ELF-1 (cell line): Measurements from ENCODE around the gene PRDM15.
A peak's percentile ranks its signal among the peaks of the same experiment; 100 is the strongest.

Experiments used
- DNase-seq: peaks from one replicate; pipeline ENCODE4 v3.0.0-alpha.2; 2016; ENCODE audit warnings: low read depth, low spot score

PRDM15 gene

GRCh38 chr21:41781050-41781410 lies 98.1 kb downstream of the PRDM15 start:
- no peak for DNase-seq

GRCh38 chr21:41780337-41781049 lies 98.7 kb downstream of the PRDM15 start:
- no peak for DNase-seq

GRCh38 chr21:41779659-41780058 lies 99.5 kb downstream of the PRDM15 start:
- DNase-seq, result no peak

GRCh38 chr21:41778930-41779600 lies 100.1 kb downstream of the PRDM15 start:
- peak; percentile 85 for DNase-seq

- peak; percentile 97 for DNase-seq
These were observed 101.0 kb downstream of the PRDM15 start for GRCh38 chr21:41777951-41778815.

- DNase-seq, result no peak
These were observed 102.4 kb downstream of the PRDM15 start for GRCh38 chr21:41776778-41777177.

DNA sequence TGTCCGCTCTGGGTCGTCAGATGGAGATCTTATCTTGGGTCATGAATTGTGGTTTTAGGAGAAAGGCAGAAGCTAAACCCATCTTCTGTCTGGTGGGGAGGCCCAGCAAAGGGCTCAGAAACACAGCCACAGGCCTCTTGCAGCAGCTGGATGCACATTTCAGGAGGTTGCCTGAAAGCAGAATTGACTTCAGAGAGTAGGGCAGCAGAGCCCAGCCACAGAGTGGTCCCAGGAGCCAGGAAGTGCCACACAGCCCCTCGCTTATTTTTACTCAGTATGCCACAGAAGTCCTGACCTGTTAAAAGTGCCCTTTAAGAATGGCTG lies 104.0 kb downstream of the PRDM15 start:
- DNase-seq, result no peak

DNA sequence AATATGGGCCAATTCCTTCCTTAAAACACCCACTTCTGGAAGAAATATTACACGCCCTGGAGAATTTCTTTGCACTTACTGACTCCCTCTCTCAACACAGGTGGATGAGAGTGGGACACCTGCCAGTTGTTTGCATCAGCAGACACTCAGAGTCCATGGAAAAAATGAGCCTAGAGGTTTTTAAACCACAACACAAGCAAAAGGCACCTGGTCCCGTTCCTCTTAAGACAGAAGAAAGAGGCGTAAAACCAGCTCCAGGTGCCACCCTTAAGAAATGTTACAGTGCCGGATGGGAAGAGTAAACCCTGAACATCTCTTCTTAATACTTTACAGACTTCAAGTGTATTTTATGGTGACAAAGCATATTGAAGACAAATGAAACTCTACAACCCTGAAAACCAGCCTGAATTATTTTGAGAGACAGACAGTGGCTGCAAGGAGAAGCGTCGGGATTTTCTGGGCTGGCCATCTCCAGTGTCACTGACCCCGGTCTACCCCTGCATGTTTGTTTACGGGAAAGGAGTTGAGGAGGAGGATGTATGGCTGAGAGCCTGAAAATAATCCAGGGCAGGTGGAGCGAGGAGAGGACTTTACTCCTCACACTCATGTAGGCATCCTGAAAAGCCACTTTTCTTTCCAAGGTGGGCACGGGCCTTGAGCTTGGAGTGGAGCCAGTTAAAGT lies 104.5 kb downstream of the PRDM15 start:
- no peak for DNase-seq

- DNase-seq, result peak; percentile 60
These were observed 106.6 kb downstream of the PRDM15 start for GRCh38 chr21:41772351-41773080.

DNA sequence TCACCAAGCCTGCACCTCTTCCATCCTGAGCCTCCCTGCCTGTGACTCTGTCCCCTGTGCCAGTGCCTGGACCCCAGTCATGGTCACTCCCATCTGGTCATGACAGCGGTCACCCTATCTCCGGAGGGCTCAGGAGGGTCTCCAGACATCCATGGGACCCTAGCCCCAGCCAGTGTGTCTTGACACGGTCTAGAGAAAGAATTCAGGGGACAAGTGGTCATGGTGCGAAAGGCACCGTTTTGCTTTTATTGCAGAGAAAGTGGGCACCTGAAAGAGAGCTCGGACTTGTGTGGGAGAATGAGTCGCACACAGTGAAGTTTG lies 107.6 kb downstream of the PRDM15 start:
- no peak for DNase-seq

- no peak for DNase-seq
These were observed 108.1 kb downstream of the PRDM15 start for GRCh38 chr21:41770901-41771624.

GRCh38 chr21:41769933-41770332 lies 109.2 kb downstream of the PRDM15 start:
- DNase-seq, result no peak

DNA sequence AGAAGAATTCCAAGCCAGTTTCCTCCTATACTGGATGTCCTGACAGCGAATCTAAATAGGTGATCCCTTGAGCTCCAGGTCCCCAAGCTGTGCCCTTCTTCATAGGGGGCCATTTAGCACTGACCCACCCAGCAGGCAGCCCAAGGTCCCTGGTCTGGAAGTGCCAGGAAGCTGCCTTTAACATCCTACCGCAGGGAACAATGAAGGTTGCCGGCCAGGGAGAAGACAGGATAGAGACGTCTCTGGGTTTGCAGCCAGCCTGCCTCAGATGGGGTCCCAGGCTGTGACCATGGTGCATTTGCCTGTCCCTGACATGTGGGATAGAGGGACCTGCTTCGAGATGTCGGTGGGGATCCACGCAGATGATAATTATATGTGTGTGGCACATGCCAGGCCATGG lies 109.6 kb downstream of the PRDM15 start:
- no peak for DNase-seq

- DNase-seq, result no peak
These were observed 110.0 kb downstream of the PRDM15 start for GRCh38 chr21:41769111-41769510.

GRCh38 chr21:41768437-41769042 lies 110.6 kb downstream of the PRDM15 start:
- peak; percentile 90 for DNase-seq

DNA sequence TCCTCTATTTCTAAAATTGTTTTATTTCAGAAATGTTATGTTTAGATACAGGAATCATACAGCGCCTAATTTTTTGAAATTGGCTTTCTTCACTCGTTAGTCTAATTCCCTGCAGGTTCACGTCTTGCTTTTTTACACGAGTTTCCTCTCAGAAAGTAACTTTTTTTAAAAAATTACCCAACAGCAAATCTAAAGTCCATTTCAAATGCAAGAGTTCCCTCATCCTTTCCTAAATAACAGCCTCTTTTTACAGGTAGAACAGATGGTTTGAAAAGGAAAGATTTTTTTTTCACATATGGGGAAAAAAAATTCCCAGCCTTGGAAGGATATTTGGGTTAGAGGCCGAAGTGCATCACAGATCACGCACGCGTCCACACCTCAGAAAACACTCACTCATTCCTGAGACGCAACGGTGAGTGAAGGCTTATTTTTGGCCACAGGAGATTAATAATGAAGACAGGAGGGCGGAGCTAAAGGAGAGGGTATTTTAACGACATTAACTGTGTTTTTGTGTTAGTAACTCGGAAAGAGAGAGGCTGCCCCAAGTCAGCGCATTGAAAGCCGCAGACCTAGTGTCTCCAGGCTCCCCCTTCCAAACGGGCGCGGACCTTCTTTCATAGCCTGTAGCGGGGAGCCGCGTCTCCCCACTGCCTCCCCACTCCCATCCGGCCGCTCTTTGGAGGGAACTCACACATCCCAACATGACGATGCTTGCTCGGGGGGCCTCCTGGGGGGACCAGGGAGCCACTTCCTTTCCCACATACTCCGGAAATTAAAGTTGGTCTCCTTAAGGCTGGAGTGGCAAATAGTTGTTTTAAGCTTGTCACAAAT lies 111.3 kb downstream of the PRDM15 start:
- peak; percentile 39 for DNase-seq

GRCh38 chr21:41766883-41767605 lies 112.1 kb downstream of the PRDM15 start, which contains the start of gene RIPK4:
RIPK4 (minus strand) TSS chr21:41767052; CDS start chr21:41767041, 11 bp downstream.
- DNase-seq, result peak; percentile 69

GRCh38 chr21:41765973-41766882 lies 112.9 kb downstream of the PRDM15 start:
- no peak for DNase-seq
